Activated CD4-positive, alpha-beta T cell treated with anti-CD3 and anti-CD28 coated beads, Interleukin-2, amount 10 ng/mL, durations not matched to agents 24 days and 14 days (primary cell): ENCODE data around the gene FRMD4A. TPM values are rescaled to one million over a fixed set of nuclear protein-coding genes. Genes with fewer than 3 reads are reported as not detected.
"Not testable (repeated sequence)": the region's sequence is repeated elsewhere in the genome, so short reads cannot be mapped to it uniquely, and the experiment has no call there.

Source experiments
- DNase-seq: peaks from one replicate; pipeline ENCODE4 v3.0.0; 2022
- H3K27ac Mint-ChIP-seq: one replicate; pipeline ENCODE4 v1.8.0; 2022; ENCODE audit warnings: mild to moderate bottlenecking, mixed read lengths
- H3K27me3 Mint-ChIP-seq: one replicate; pipeline ENCODE4 v1.8.0; 2022; ENCODE audit warnings: mixed read lengths
- H3K36me3 Mint-ChIP-seq: one replicate; pipeline ENCODE4 v1.8.0; 2022; ENCODE audit warnings: low read depth, mild to moderate bottlenecking, mixed read lengths
- H3K4me1 Mint-ChIP-seq: one replicate; pipeline ENCODE4 v1.8.0; 2021; ENCODE audit warnings: mixed read lengths
- H3K4me3 Mint-ChIP-seq: one replicate; pipeline ENCODE4 v1.8.0; 2022; ENCODE audit warnings: mild to moderate bottlenecking, moderate library complexity, mixed read lengths
- H3K9me3 Mint-ChIP-seq: one replicate; pipeline ENCODE4 v1.8.0; 2021; ENCODE audit warnings: mixed read lengths
- intact Hi-C: fragments of 100-400 bp; cut with micrococcal nuclease; formaldehyde crosslinking; loops from one replicate; pipeline ENCODE4 v1.15.1; 2023
- total RNA-seq: library from RNA; stranded (reverse); gene quantifications from 2 replicates; pipeline ENCODE4 v1.2.3, GENCODE V29; 2022

Gene FRMD4A
- total RNA-seq, 1 donor from 2014 or later: 0.98 TPM

DNA sequence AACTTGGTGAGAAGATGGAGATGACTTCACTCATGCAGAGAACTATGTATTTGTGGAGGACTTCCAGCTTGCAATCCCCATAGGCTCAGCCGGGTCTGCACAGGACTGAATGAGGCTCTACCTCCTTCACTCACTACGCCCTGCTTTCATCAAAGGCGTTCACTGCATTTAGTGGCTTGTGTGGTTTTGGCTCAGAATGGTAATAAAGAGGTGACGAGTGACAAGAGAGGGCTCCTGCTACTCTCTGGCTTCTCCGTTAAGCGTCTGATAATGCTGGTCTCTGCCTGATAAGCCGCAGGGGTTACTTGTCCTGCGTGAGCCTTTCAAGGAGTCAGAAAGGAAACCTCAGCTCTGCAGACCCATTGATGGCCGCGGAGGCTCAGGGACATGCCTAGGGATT is 400.6 kb downstream of the FRMD4A start:
- H3K4me3 Mint-ChIP-seq: no peak overlapping the region
- no peaks in the 10 kb centered on the region for H3K9me3 Mint-ChIP-seq
- DNase-seq: peak; percentile 78
- peaks cover 10% of the 10 kb centered on the region for H3K27me3 Mint-ChIP-seq
- H3K27ac Mint-ChIP-seq: no peak overlapping the region
- intact Hi-C loops: no loop called here
- peaks cover 5% of the 10 kb centered on the region for H3K4me1 Mint-ChIP-seq
- no peaks in the 10 kb centered on the region for H3K36me3 Mint-ChIP-seq

DNA sequence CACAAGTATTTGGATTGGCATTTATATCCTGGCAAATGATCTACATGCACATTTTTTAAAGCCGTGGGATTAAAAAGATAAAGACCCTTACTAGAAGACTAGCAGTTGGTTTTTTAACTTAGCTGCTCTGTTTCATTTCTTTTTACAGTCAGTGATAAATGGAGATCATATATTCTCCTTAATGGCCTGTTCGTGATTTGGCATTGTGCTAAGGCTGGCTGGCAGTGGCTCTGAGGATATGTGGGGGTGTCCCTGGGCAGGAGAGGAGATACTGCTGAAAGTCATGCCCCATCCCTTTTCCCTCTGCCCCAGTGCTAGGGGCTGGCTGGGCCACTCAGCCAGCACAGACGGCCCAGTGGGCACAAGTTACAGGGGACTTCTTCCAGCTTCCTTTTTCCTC is 402.3 kb downstream of the FRMD4A start:
- no peaks in the 10 kb centered on the region for H3K36me3 Mint-ChIP-seq
- DNase-seq: no peak
- no peak overlapping the region for H3K27ac Mint-ChIP-seq
- H3K27me3 Mint-ChIP-seq: peaks cover 13% of the 10 kb centered on the region
- intact Hi-C loops: no loop called here
- no peak overlapping the region for H3K4me3 Mint-ChIP-seq
- H3K9me3 Mint-ChIP-seq: no peaks in the 10 kb centered on the region
- H3K4me1 Mint-ChIP-seq: peaks cover 5% of the 10 kb centered on the region

DNA sequence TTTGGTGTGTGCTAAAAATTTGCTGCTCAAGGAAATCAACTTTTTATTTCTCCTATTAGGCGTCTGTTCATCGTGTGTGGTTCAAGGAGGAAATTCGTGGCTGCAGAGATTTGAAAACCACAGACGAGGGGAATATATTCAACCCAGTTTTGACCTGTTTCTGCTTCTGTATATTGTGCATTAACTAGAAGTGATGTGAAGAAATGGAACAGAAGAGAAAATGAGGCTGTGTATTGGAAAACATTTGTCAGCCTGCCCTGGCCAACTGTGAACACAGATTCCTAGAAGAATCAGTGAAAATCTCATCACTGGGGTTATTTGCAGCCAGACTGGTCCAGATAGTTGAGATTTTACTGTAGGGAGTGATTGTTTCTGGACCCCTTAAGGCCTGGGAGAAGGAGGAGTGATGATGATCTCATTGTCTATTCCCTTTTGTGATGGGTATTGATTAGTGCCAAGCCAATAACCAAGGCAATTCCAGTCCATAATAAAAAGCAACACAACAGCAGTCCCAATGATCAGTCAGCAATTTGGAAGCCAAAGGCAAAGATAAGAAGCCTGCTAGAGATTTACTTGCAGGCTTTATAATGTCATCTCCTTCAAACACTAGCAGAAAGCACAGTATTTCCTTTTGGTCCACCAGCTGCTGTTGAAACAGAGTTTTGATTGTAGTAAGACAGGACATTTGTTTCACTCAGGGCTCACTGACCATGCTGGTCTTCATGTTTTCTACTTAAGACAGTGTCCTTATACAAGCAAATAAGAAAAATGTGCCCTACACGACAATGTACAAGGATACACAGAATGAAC is 404.5 kb downstream of the FRMD4A start:
- no peak for DNase-seq
- peaks cover 11% of the 10 kb centered on the region for H3K27me3 Mint-ChIP-seq
- peaks cover 5% of the 10 kb centered on the region for H3K4me1 Mint-ChIP-seq
- no peaks in the 10 kb centered on the region for H3K9me3 Mint-ChIP-seq
- H3K27ac Mint-ChIP-seq: no peak overlapping the region
- intact Hi-C loops: no loop called here
- no peak overlapping the region for H3K4me3 Mint-ChIP-seq
- no peaks in the 10 kb centered on the region for H3K36me3 Mint-ChIP-seq

DNA sequence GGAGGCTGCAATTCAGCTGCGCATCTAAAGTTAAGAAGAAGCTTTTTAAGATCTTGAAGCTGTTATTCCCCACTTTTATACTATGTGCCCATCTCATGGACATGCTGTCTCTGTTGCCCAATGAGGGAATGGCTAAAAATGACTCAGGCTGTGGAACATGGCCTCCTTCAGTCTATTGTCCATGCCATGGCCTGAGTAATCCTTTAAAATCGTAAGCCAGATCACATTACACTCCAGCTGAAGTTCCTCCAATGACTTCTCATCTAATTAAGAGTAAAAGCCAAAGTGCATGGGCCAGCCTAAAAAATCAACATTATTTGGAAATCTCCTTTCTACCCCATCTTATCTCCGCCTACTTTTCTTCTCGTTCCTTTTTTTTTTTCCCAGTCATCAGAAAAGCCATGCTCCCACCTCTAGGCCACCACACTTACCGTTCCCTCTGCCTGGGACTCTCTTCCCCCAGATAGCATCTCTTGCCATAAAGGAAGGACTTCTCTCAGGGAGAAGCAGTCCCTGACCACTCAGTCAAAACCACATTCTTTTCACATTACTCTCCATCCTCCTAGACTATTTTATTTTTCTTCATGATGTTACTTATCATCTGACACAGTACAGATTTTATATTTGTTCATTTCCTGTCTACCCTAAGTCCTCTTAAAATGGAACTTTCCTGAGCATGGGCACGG is 406.5 kb downstream of the FRMD4A start:
- Mint-ChIP-seq H3K9me3 (no peaks in the 10 kb centered on the region), H3K27ac (no peak overlapping the region), H3K4me3 (no peak overlapping the region), H3K4me1 (no peaks in the 10 kb centered on the region), H3K27me3 (peaks cover 7% of the 10 kb centered on the region), H3K36me3 (no peaks in the 10 kb centered on the region)
- intact Hi-C loops: no loop called here
- DNase-seq: no peak

DNA sequence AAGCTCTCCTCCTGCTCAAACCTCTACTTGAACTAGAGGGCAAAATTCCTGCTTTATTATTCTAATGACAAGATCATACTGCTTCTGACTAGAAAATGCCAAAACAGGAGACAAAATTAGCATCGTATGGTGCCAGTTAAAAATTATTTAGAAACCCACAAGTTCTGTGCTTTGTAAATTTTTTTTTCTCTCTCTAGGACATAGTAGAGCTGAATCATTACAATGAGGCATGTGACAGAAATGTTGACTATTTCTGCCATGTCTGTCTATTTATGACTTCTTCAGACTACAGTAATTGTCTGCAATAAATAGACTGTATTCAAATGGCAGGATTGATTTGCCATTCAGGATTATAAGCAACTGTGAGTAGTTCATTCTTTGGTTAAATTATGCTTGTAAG is 408.1 kb downstream of the FRMD4A start:
- peaks cover 9% of the 10 kb centered on the region for H3K27me3 Mint-ChIP-seq
- intact Hi-C loops: no loop called here

DNA sequence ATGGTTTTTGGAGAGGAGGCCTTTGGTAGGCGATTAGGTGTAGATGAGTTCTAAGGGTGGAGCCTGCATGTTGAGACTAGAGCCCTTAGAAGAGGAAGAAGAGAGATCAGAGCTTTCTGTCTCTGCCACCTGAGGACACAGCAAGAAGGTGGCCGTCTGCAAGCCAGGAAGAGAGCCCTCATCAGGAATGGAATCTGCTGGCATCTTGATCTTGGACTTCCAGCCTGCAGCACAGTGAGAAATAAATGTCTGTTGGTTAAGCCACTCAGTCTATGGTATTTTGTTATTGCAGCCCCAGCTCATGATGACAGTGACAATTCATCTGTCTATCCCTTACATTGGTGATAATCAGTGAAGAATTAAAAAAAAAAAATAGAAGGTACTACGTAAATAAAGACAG is 408.8 kb downstream of the FRMD4A start:
- DNase-seq: no peak
- Mint-ChIP-seq H3K27me3 (peaks cover 9% of the 10 kb centered on the region), H3K27ac (no peak overlapping the region), H3K4me1 (no peaks in the 10 kb centered on the region), H3K4me3 (no peak overlapping the region), H3K36me3 (no peaks in the 10 kb centered on the region), H3K9me3 (no peaks in the 10 kb centered on the region)
- intact Hi-C loops: no loop called here

More for the DNA sequence above, 408.1 kb downstream of the FRMD4A start:
- H3K4me1 Mint-ChIP-seq: no peaks in the 10 kb centered on the region
- DNase-seq: no peak
- no peaks in the 10 kb centered on the region for H3K36me3 Mint-ChIP-seq
- no peaks in the 10 kb centered on the region for H3K9me3 Mint-ChIP-seq
- H3K27ac Mint-ChIP-seq: no peak overlapping the region
- H3K4me3 Mint-ChIP-seq: no peak overlapping the region

DNA sequence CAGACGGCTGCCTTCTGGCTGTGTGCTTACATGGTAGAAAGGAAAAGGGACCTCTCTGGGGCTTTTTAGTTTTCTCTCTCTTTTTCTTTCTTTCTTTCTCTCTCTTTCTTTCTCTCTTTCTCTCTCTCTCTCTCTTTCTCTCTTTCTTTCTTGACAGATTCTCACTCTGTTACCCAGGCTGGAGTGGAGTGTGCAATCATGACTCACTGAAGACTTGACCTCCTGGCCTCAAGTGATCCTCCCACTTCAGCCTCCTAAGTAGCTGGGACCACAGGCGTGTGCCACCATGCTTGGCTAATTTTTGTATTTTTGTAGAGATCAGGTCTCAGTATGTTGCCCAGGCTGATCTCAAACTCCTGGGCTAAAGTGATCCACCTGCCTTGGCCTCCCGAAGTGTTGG is 409.6 kb downstream of the FRMD4A start:
- H3K27me3 Mint-ChIP-seq, DNase-seq, H3K27ac Mint-ChIP-seq, intact Hi-C loops, H3K9me3 Mint-ChIP-seq, H3K4me3 Mint-ChIP-seq, H3K4me1 Mint-ChIP-seq, H3K36me3 Mint-ChIP-seq: not testable (repeated sequence)

DNA sequence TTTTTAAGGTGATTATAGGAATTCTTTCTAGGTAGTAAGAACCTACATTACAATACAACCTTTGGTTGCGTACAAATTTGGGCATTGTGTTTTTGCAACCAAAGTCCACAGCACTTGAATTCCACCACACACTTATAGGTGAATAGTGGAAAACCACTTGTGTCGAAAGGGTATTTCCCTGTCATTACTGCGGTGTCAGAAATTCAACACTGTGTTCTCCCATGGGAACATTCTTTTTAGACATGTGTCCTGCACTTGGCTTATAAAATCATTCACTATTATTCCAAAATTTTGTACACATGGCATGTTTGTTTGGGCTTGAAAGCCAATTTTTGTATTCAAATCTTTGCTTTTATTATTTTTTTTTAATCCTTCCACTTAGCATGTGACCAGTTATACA is 410.3 kb downstream of the FRMD4A start:
- Mint-ChIP-seq H3K4me1 (no peaks in the 10 kb centered on the region), H3K36me3 (no peaks in the 10 kb centered on the region), H3K9me3 (no peaks in the 10 kb centered on the region), H3K4me3 (no peak overlapping the region), H3K27me3 (peaks cover 5% of the 10 kb centered on the region), H3K27ac (no peak overlapping the region)
- intact Hi-C loops: no loop called here
- DNase-seq: no peak

DNA sequence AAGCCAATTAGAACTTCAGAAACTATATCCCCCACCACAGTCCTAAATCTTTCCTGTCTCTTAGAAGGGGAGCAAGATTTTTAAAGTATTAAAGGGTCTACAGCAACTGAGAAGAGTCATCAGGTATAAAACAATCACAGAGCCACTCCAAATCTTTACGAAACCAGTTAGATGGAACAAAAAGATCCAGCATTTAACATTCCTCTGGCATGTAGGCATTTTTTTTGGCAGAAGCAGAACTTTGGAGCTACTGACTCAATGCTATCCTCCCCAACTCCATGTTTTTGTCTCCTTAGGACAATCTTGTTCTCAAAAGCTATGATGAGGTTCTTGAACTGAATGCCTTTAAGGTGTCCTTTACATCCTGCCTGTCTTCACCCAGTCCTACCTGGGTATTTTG is 410.7 kb downstream of the FRMD4A start:
- Mint-ChIP-seq H3K36me3 (no peaks in the 10 kb centered on the region), H3K27ac (no peak overlapping the region), H3K4me3 (no peak overlapping the region), H3K4me1 (no peaks in the 10 kb centered on the region), H3K27me3 (peaks cover 5% of the 10 kb centered on the region), H3K9me3 (no peaks in the 10 kb centered on the region)
- intact Hi-C loops: no loop called here
- DNase-seq: no peak

DNA sequence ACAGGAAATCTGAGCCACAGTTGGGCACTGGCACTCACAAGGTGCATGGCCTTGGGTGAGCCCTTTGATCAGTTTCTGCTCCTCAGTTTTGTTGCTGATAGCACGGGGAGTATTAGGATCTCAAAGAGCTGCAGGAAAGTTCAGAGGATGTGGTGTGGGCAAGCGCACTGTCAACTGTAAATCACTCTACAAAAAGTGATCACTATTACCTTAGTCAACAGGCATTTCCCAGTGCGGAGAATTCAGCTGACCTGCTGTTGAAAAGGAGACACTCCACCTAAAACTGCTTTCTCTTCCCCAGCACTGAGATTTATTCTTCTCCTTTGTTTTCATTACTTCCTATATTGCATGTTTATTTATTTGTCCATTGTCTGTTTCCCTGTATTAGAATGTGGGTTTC is 412.9 kb downstream of the FRMD4A start:
- Mint-ChIP-seq H3K27me3 (peaks cover 2% of the 10 kb centered on the region), H3K36me3 (no peaks in the 10 kb centered on the region), H3K27ac (no peak overlapping the region), H3K9me3 (no peaks in the 10 kb centered on the region), H3K4me3 (no peak overlapping the region), H3K4me1 (no peaks in the 10 kb centered on the region)
- intact Hi-C loops: no loop called here
- no peak for DNase-seq

DNA sequence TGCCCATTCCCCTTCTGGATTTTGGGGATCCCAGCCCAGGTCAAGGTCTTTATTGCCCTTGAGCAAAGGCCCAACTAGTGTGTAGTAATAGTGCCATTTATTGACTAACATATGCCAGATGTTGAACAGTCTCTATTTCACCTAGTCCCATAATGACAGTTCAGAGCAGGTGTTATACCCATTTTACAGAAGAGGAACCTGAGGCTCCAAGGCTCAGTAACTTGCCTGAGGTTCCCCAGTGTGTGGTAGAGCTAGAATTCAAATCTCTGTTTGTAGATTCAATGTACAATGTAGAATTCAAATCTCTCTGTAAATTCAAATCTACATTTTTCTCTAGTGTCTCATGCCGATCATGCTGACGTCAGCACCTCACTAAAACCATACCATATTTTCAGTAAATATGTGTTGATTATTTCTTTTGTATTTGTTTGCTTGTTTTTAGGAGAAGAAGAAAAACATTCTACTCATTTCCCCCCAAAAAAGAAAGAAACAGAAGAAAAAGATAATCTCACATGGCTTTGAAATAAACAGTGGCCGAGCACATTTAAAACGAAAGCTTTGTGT is 414.3 kb downstream of the FRMD4A start:
- Mint-ChIP-seq H3K27me3 (peaks cover 2% of the 10 kb centered on the region), H3K4me1 (no peaks in the 10 kb centered on the region), H3K27ac (no peak overlapping the region), H3K9me3 (no peaks in the 10 kb centered on the region), H3K36me3 (no peaks in the 10 kb centered on the region), H3K4me3 (no peak overlapping the region)
- DNase-seq: no peak
- intact Hi-C loops: no loop called here

DNA sequence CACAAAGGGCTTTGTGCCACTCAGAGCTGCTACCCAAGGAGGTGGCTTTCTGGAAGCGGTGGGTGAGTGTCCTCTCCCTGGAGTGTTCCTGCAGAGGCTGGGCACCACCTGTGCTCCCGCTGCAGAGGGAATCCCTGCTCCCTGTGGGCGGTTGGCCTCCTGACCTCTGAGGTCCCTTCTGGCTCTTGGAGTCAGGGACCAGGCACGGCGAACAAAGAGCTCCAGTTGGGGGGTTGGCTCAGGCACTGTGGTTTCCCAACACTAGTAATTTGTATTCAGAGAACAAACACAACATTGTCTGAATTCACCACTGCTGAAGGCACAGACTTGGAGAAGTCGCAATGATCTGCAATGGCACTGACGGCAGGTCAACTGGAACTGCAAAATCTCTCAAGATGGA is 415.0 kb downstream of the FRMD4A start:
- Mint-ChIP-seq H3K4me1 (no peaks in the 10 kb centered on the region), H3K27me3 (peaks cover 7% of the 10 kb centered on the region), H3K27ac (no peak overlapping the region), H3K36me3 (no peaks in the 10 kb centered on the region), H3K9me3 (no peaks in the 10 kb centered on the region), H3K4me3 (no peak overlapping the region)
- intact Hi-C loops: no loop called here
- no peak for DNase-seq

DNA sequence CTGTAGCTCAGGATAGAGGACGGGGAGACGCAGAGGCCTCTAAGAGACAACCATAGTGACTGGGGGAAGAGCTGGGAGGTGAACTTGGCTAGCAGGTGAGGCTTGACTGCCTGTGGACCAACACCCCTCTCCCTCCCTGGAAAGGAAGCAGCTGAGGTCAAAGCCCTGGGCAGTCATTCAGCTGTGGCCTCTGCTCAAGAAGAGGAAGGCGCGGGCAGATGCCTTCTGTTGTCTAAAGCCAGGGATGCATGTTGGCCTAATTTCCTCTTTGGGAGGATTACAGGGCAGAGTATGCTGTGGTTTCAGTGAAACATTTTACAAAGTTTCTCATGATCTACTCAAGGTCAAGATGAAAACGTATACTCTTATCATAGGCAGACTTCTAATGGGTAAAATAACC is 416.8 kb downstream of the FRMD4A start:
- Mint-ChIP-seq H3K27ac (no peak overlapping the region), H3K9me3 (no peaks in the 10 kb centered on the region), H3K4me1 (no peaks in the 10 kb centered on the region), H3K27me3 (peaks cover 7% of the 10 kb centered on the region), H3K36me3 (no peaks in the 10 kb centered on the region), H3K4me3 (no peak overlapping the region)
- intact Hi-C loops: no loop called here
- DNase-seq: no peak

DNA sequence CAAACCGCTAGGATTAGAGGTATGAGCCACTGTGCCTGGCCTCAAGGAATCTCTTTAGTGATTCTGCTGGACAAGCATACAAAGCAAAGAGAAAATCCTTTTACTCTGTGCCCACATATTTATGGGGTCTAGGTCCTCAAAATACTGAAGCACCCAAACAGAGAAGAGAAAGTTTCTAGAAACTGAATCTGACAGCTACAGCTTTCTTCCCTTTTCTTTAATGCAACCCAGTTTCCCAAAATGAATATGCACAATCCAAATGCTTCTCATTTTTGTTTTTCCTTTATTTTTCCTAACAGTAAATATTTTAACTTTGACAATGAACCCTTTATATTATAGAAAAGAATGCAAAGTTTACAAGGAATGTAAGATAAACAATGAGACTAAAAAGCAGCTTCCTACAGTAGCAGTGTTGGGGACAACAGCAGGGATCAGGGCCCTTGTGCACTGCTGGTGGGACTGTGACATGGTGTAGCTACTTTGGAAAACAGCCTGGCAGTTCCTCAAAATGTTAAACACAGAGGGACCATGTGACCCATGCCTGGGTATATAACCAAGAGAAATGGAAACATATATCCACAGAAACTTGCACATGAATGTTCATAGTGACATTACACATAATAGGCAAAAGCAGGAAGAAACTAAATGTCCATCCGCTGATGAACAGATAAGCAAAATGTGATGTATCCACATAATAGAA is 418.8 kb downstream of the FRMD4A start:
- Mint-ChIP-seq H3K27me3 (peaks cover 8% of the 10 kb centered on the region), H3K27ac (no peak overlapping the region), H3K4me3 (no peak overlapping the region), H3K36me3 (no peaks in the 10 kb centered on the region), H3K9me3 (no peaks in the 10 kb centered on the region), H3K4me1 (no peaks in the 10 kb centered on the region)
- intact Hi-C loops: no loop called here
- no peak for DNase-seq
